ENCODE measurements around the gene CPT1C. TPM values are rescaled to one million over a fixed set of nuclear protein-coding genes. Genes with fewer than 3 reads are reported as not detected.

Gene CPT1C
- polyA plus RNA-seq, 1 donor from 2014 or later = 204 TPM

DNA sequence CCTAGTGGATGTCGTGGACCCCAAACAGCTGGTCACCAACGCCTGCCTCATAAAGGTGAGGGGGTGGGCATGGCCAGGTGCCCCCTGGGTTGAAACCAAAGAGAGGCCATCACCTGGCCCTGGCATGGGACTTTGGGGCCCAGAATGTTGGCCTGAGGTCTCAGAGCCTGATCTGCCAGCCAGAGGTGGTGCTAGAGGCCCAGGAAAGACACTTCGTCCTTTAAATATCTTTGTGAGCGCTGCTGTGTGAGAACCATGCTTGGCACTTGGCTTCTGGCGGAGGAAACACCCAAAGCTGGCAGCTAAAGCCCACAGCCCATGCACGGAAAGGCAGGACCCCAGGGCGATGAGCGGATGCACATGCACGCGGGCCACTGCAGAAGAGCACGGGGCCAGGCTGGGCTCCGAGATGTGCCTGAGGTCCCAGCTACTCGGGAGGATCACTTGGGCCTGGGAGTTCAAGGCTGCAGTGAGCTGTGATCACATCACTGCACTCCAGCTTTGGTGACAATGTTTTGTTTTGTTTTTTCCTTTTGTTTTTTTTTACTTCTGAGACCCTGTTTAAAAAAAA is 5.8 kb upstream of the CPT1C start:
- Histone ChIP-seq H3K9me3 (ENCODE audit: low read length) (no peaks in the 10 kb centered on the region), H3K4me3 (ENCODE audit: low read length) (no peak overlapping the region), H3K4me2 (ENCODE audit: low read length) (no peak overlapping the region), H2AFZ (ENCODE audit: low read depth, low read length) (no peak overlapping the region), H4K20me1 (ENCODE audit: insufficient read depth) (no peaks in the 10 kb centered on the region), H3F3A (ENCODE audit: insufficient read depth, low read length, poor library complexity, severe bottlenecking) (no peaks in the 10 kb centered on the region), H3K79me2 (replicated peaks; ENCODE audit: insufficient read depth, low read length) (peaks cover 9% of the 10 kb centered on the region), H3K9me2 (ENCODE audit: insufficient read depth, low read length) (no peaks in the 10 kb centered on the region), H3K27ac (ENCODE audit: low read length) (no peak overlapping the region), H3K9ac (ENCODE audit: low read length) (no peak overlapping the region), H3K27me3 (ENCODE audit: insufficient read depth, low read depth, low read length) (no peaks in the 10 kb centered on the region), H3K36me3 (ENCODE audit: insufficient read depth, low read length) (no peaks in the 10 kb centered on the region)
- TF ChIP-seq EZH2 (IDR thresholded peaks at IDR 0.05; ENCODE audit: borderline replicate concordance, insufficient read depth, low read length, poor library complexity, severe bottlenecking) (no peak), RAD21 (conservative IDR thresholded peaks at IDR 0.05) (no peak), SMC3 (conservative IDR thresholded peaks at IDR 0.05; ENCODE audit: poor library complexity) (no peak), POLR2AphosphoS5 (IDR thresholded peaks at IDR 0.05) (no peak), EP300 (conservative IDR thresholded peaks at IDR 0.05; ENCODE audit: poor library complexity, severe bottlenecking) (no peak), MXI1 (conservative IDR thresholded peaks at IDR 0.05; ENCODE audit: poor library complexity, severe bottlenecking) (no peak), TAF1 (IDR thresholded peaks at IDR 0.05; ENCODE audit: low read depth) (no peak)
- TF ChIP-seq, protein P1, sequence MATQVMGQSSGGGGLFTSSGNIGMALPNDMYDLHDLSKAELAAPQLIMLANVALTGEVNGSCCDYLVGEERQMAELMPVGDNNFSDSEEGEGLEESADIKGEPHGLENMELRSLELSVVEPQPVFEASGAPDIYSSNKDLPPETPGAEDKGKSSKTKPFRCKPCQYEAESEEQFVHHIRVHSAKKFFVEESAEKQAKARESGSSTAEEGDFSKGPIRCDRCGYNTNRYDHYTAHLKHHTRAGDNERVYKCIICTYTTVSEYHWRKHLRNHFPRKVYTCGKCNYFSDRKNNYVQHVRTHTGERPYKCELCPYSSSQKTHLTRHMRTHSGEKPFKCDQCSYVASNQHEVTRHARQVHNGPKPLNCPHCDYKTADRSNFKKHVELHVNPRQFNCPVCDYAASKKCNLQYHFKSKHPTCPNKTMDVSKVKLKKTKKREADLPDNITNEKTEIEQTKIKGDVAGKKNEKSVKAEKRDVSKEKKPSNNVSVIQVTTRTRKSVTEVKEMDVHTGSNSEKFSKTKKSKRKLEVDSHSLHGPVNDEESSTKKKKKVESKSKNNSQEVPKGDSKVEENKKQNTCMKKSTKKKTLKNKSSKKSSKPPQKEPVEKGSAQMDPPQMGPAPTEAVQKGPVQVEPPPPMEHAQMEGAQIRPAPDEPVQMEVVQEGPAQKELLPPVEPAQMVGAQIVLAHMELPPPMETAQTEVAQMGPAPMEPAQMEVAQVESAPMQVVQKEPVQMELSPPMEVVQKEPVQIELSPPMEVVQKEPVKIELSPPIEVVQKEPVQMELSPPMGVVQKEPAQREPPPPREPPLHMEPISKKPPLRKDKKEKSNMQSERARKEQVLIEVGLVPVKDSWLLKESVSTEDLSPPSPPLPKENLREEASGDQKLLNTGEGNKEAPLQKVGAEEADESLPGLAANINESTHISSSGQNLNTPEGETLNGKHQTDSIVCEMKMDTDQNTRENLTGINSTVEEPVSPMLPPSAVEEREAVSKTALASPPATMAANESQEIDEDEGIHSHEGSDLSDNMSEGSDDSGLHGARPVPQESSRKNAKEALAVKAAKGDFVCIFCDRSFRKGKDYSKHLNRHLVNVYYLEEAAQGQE (IDR thresholded peaks at IDR 0.05; ENCODE audit: borderline replicate concordance) = no peak
- TF ChIP-seq, protein P2, sequence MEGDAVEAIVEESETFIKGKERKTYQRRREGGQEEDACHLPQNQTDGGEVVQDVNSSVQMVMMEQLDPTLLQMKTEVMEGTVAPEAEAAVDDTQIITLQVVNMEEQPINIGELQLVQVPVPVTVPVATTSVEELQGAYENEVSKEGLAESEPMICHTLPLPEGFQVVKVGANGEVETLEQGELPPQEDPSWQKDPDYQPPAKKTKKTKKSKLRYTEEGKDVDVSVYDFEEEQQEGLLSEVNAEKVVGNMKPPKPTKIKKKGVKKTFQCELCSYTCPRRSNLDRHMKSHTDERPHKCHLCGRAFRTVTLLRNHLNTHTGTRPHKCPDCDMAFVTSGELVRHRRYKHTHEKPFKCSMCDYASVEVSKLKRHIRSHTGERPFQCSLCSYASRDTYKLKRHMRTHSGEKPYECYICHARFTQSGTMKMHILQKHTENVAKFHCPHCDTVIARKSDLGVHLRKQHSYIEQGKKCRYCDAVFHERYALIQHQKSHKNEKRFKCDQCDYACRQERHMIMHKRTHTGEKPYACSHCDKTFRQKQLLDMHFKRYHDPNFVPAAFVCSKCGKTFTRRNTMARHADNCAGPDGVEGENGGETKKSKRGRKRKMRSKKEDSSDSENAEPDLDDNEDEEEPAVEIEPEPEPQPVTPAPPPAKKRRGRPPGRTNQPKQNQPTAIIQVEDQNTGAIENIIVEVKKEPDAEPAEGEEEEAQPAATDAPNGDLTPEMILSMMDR (IDR thresholded peaks at IDR 0.05; ENCODE audit: poor library complexity, severe bottlenecking) = no peak

DNA sequence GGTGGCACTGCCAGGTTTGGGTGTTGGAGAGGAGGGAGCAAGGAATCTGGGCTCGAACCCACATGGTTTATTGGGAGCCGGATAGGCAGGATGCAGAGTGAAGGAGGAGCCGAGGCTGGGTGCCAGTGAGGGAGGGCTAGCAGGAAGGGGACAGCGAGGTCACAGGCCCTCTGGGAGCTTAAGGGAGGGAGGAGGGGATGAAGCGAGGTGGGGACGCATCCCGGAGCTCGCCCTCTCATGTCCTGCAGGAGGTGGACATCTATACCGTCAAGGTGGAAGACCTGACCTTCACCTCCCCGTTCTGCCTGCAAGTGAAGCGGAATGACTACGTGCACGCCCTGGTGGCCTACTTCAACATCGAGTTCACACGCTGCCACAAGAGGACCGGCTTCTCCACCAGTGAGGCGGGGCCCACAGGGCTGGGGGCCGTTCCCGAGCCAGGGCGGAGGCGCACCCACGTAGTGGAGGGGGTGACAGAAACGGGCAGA is 5.0 kb upstream of the CPT1C start:
- Histone ChIP-seq H3K36me3 (ENCODE audit: insufficient read depth, low read length) (no peaks in the 10 kb centered on the region), H3K9ac (ENCODE audit: low read length) (no peak overlapping the region), H3K4me3 (ENCODE audit: low read length) (no peak overlapping the region), H3K79me2 (replicated peaks; ENCODE audit: insufficient read depth, low read length) (peaks cover 4% of the 10 kb centered on the region), H3K4me2 (ENCODE audit: low read length) (no peak overlapping the region), H3K27ac (ENCODE audit: low read length) (no peak overlapping the region), H3K9me2 (ENCODE audit: insufficient read depth, low read length) (no peaks in the 10 kb centered on the region), H4K20me1 (ENCODE audit: insufficient read depth) (no peaks in the 10 kb centered on the region), H3K9me3 (ENCODE audit: low read length) (no peaks in the 10 kb centered on the region), H3F3A (ENCODE audit: insufficient read depth, low read length, poor library complexity, severe bottlenecking) (no peaks in the 10 kb centered on the region), H3K27me3 (ENCODE audit: insufficient read depth, low read depth, low read length) (no peaks in the 10 kb centered on the region), H2AFZ (ENCODE audit: low read depth, low read length) (no peak overlapping the region)
- TF ChIP-seq, protein P1 (IDR thresholded peaks at IDR 0.05; ENCODE audit: borderline replicate concordance) = no peak
- TF ChIP-seq TAF1 (IDR thresholded peaks at IDR 0.05; ENCODE audit: low read depth) (no peak), SMC3 (conservative IDR thresholded peaks at IDR 0.05; ENCODE audit: poor library complexity) (no peak), EZH2 (IDR thresholded peaks at IDR 0.05; ENCODE audit: borderline replicate concordance, insufficient read depth, low read length, poor library complexity, severe bottlenecking) (no peak)
- TF ChIP-seq, protein P2 (IDR thresholded peaks at IDR 0.05; ENCODE audit: poor library complexity, severe bottlenecking) = no peak
